GM19324 (cell line): Measurements from ENCODE around the gene GSDMA.
"Not testable (repeated sequence)": the region's sequence is repeated elsewhere in the genome, so short reads cannot be mapped to it uniquely, and the experiment has no call there.

Source experiments
- ATAC-seq: cut with Tn5 transposase; IDR thresholded peaks from one replicate; pipeline ENCODE4 v1.9.1; 2021; ENCODE audit warnings: mild to moderate bottlenecking, moderate library complexity; ENCODE audit not compliant: unreplicated experiment, low FRiP score

Gene GSDMA

GRCh38 chr17:39928858-39929645 lies 33.8 kb upstream of the GSDMA start:
- no peak for ATAC-seq

- no peak for ATAC-seq
Observed at GRCh38 chr17:39929646-39930407, 33.0 kb upstream of the GSDMA start.

- ATAC-seq, result no peak
Observed at GRCh38 chr17:39933912-39934311, 28.9 kb upstream of the GSDMA start.

GRCh38 chr17:39934324-39934723 lies 28.5 kb upstream of the GSDMA start:
- ATAC-seq, result no peak

GRCh38 chr17:39935909-39936308 lies 26.9 kb upstream of the GSDMA start:
- no peak for ATAC-seq

GRCh38 chr17:39937447-39937846 lies 25.4 kb upstream of the GSDMA start:
- ATAC-seq, result no peak

GRCh38 chr17:39938140-39938869 lies 24.5 kb upstream of the GSDMA start:
- no peak for ATAC-seq

GRCh38 chr17:39939106-39939505 lies 23.7 kb upstream of the GSDMA start:
- ATAC-seq, result no peak

GRCh38 chr17:39939588-39940419 lies 23.0 kb upstream of the GSDMA start:
- ATAC-seq, result no peak

- ATAC-seq, result no peak
Observed at GRCh38 chr17:39943702-39944392, 19.0 kb upstream of the GSDMA start.

GRCh38 chr17:39944393-39944711 lies 18.5 kb upstream of the GSDMA start:
- no peak for ATAC-seq

GRCh38 chr17:39946551-39947330 lies 16.1 kb upstream of the GSDMA start:
- no peak for ATAC-seq

GRCh38 chr17:39948489-39948828 lies 14.3 kb upstream of the GSDMA start:
- ATAC-seq, result not testable (repeated sequence)

- ATAC-seq, result no peak
Observed at GRCh38 chr17:39949028-39949427, 13.8 kb upstream of the GSDMA start.

- no peak for ATAC-seq
Observed at GRCh38 chr17:39950871-39951348, 11.9 kb upstream of the GSDMA start.

- no peak for ATAC-seq
Observed at GRCh38 chr17:39951924-39952679, 10.7 kb upstream of the GSDMA start.

GRCh38 chr17:39952680-39953470 lies 9.9 kb upstream of the GSDMA start:
- ATAC-seq, result peak; percentile 74

GRCh38 chr17:39953471-39953888 lies 9.3 kb upstream of the GSDMA start:
- ATAC-seq, result no peak
